ENCODE measurements around the gene LYRM7.

LYRM7 gene

DNA sequence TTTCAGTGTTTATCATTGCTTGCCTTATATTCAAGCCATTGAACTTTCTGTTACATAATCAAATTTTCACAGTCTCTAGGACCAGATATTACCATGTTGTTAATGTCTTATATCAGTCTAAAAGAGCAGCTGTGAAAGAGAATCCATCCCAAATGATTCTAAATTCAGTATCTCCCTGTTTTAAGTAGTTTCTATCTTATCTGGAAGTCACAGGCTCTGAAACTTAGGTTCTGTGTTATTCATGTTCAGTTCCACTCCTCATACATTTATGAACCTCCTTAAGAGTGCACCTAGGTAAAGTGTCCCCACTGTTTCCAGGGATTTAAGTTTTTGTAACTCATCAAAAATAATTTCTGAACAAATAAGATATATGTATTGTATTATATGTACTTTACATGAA lies 9.7 kb downstream of the LYRM7 start:
- Histone ChIP-seq H4K20me1 (ENCODE audit: insufficient read depth, low read length, poor library complexity, severe bottlenecking) (no peaks in the 10 kb centered on the region), H3K4me2 (ENCODE audit: low read depth, low read length, poor library complexity, severe bottlenecking) (no peak overlapping the region), H3K4me3 (ENCODE audit: low read length, poor library complexity, severe bottlenecking) (no peak overlapping the region), H3K4me1 (ENCODE audit: insufficient read depth, low read length, poor library complexity, severe bottlenecking) (no peaks in the 10 kb centered on the region), H3K79me2 (ENCODE audit: insufficient read depth, low read length) (no peaks in the 10 kb centered on the region), H3K9me2 (replicated peaks; ENCODE audit: low read depth, low read length) (no peaks in the 10 kb centered on the region), H2AFZ (ENCODE audit: low read length) (no peak overlapping the region), H3K36me3 (ENCODE audit: insufficient read depth, low read length) (no peaks in the 10 kb centered on the region), H3K27me3 (ENCODE audit: insufficient read depth, low read length, poor library complexity, severe bottlenecking) (no peaks in the 10 kb centered on the region), H3K9me3 (ENCODE audit: insufficient read depth, low read depth, low read length) (no peaks in the 10 kb centered on the region), H3F3A (ENCODE audit: low read depth) (no peaks in the 10 kb centered on the region), H3K9ac (ENCODE audit: low read depth, low read length, poor library complexity, severe bottlenecking) (no peak overlapping the region)
- TF ChIP-seq, protein P1, sequence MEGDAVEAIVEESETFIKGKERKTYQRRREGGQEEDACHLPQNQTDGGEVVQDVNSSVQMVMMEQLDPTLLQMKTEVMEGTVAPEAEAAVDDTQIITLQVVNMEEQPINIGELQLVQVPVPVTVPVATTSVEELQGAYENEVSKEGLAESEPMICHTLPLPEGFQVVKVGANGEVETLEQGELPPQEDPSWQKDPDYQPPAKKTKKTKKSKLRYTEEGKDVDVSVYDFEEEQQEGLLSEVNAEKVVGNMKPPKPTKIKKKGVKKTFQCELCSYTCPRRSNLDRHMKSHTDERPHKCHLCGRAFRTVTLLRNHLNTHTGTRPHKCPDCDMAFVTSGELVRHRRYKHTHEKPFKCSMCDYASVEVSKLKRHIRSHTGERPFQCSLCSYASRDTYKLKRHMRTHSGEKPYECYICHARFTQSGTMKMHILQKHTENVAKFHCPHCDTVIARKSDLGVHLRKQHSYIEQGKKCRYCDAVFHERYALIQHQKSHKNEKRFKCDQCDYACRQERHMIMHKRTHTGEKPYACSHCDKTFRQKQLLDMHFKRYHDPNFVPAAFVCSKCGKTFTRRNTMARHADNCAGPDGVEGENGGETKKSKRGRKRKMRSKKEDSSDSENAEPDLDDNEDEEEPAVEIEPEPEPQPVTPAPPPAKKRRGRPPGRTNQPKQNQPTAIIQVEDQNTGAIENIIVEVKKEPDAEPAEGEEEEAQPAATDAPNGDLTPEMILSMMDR (conservative IDR thresholded peaks at IDR 0.05; ENCODE audit: low read length), result no peak
- no peak for TF ChIP-seq EZH2phosphoT487 (IDR thresholded peaks at IDR 0.05; ENCODE audit: borderline replicate concordance)

DNA sequence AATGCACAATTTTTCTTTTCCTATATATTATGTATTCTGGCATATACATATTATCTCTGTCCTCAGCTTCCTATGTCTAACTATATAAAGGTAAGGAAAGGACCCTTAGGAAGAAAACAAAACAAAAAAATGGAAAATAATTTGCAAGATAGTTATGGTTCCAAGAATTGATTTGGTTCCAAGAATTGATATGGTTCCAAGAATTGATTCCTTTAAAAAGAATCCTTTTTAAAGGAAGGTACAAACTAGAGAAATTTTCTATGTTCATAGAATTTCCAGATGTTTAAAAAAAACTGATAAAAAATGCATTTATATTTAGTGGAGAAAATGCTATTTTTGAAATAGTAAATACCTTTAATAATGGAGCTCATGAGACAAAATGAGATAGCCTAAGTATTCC lies 12.1 kb downstream of the LYRM7 start:
- no peak overlapping the region for H3K4me3 ChIP-seq (ENCODE audit: low read length, poor library complexity, severe bottlenecking)
- H3K4me2 ChIP-seq (ENCODE audit: low read depth, low read length, poor library complexity, severe bottlenecking), result no peak overlapping the region
- H3K27me3 ChIP-seq (ENCODE audit: insufficient read depth, low read length, poor library complexity, severe bottlenecking), result no peaks in the 10 kb centered on the region
- no peaks in the 10 kb centered on the region for H4K20me1 ChIP-seq (ENCODE audit: insufficient read depth, low read length, poor library complexity, severe bottlenecking)
- no peaks in the 10 kb centered on the region for H3K4me1 ChIP-seq (ENCODE audit: insufficient read depth, low read length, poor library complexity, severe bottlenecking)
- no peaks in the 10 kb centered on the region for H3K79me2 ChIP-seq (ENCODE audit: insufficient read depth, low read length)
- H3K9ac ChIP-seq (ENCODE audit: low read depth, low read length, poor library complexity, severe bottlenecking), result no peak overlapping the region
- H3K9me2 ChIP-seq (replicated peaks; ENCODE audit: low read depth, low read length), result no peaks in the 10 kb centered on the region
- H3F3A ChIP-seq (ENCODE audit: low read depth), result no peaks in the 10 kb centered on the region
- H3K36me3 ChIP-seq (ENCODE audit: insufficient read depth, low read length), result no peaks in the 10 kb centered on the region
- no peaks in the 10 kb centered on the region for H3K9me3 ChIP-seq (ENCODE audit: insufficient read depth, low read depth, low read length)
- H2AFZ ChIP-seq (ENCODE audit: low read length), result no peak overlapping the region
- TF ChIP-seq EZH2phosphoT487 (IDR thresholded peaks at IDR 0.05; ENCODE audit: borderline replicate concordance), result no peak
- TF ChIP-seq, protein P1 (conservative IDR thresholded peaks at IDR 0.05; ENCODE audit: low read length), result no peak

DNA sequence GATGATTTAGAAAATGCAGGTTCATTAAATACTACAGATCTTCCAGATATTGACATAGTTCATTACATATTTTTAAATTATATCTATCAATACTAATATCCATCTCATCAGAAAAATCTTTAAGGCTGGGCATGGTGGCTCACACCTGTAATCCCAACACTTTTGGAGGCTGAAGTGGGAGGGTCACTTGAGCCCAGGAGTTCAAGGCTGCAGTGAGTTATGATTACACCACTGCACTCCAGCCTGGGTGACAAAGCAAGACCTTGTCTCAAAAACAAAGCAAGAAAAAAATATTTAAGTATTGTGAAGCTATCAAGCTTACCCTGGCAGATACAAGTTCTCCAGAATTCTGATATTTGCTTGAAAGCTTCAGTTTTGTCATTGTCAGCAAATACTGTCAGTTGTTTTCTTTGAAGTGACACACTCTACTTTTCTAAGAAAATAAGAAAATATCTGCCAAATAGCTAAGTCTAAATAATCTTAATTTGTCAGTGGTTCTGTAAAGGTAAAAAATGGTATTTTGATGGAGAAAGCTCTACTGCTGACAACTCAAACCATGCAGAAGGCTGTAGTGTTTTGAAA lies 14.9 kb downstream of the LYRM7 start:
- Histone ChIP-seq H3K27me3 (ENCODE audit: insufficient read depth, low read length, poor library complexity, severe bottlenecking) (no peaks in the 10 kb centered on the region), H3K9me2 (replicated peaks; ENCODE audit: low read depth, low read length) (no peaks in the 10 kb centered on the region), H3K4me3 (ENCODE audit: low read length, poor library complexity, severe bottlenecking) (no peak overlapping the region), H3K4me1 (ENCODE audit: insufficient read depth, low read length, poor library complexity, severe bottlenecking) (no peaks in the 10 kb centered on the region), H3K79me2 (ENCODE audit: insufficient read depth, low read length) (no peaks in the 10 kb centered on the region), H4K20me1 (ENCODE audit: insufficient read depth, low read length, poor library complexity, severe bottlenecking) (no peaks in the 10 kb centered on the region), H2AFZ (ENCODE audit: low read length) (no peak overlapping the region), H3K36me3 (ENCODE audit: insufficient read depth, low read length) (no peaks in the 10 kb centered on the region), H3K9me3 (ENCODE audit: insufficient read depth, low read depth, low read length) (no peaks in the 10 kb centered on the region), H3K9ac (ENCODE audit: low read depth, low read length, poor library complexity, severe bottlenecking) (no peak overlapping the region), H3F3A (ENCODE audit: low read depth) (no peaks in the 10 kb centered on the region), H3K4me2 (ENCODE audit: low read depth, low read length, poor library complexity, severe bottlenecking) (no peak overlapping the region)
- TF ChIP-seq EZH2phosphoT487 (IDR thresholded peaks at IDR 0.05; ENCODE audit: borderline replicate concordance), result no peak
- TF ChIP-seq, protein P1 (conservative IDR thresholded peaks at IDR 0.05; ENCODE audit: low read length), result no peak

Data from Loucy (cell line).